ENCODE results near the gene FRMD8. TPM values are rescaled to one million over a fixed set of nuclear protein-coding genes. Genes with fewer than 3 reads are reported as not detected.
"Not testable (repeated sequence)": the region's sequence is repeated elsewhere in the genome, so short reads cannot be mapped to it uniquely, and the experiment has no call there.

Gene FRMD8
- total RNA-seq, 1 donor from 2014 or later = 121 TPM

DNA sequence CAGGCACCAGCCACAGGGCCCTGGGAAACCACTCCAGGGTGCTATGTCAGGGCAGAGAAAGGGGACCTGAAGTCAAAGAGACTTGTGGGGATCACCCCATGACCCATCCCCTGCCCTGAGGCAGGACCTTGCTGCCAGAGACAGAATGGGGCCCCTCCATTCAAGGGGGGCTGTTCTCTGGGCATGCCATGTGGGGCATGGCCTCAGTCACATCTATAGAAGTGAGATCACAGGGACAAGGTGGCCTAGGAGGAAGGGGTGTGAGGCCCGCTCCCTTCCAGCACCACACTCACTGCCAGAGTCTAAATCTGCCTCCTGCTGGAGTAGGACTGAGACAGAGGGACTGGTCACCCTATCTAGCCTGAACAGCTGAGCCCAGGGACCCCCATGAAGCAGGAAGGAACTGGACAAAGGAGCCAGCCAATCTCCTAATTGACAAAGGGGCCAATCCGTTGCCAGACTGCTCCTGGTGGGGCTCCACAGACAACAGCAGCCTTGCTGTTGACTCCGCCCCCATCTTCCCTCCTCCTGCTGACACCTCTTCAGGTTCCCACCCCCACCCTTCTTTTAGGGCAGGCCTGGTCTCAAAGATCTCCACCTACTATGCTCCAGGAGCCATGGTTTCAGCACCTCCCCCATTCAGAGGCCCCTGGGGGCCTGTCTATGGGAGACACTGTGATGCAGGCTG is 62.1 kb downstream of the FRMD8 start:
- DNase-seq (ENCODE audit: extremely low read depth, low read depth, low spot score) = no peak

DNA sequence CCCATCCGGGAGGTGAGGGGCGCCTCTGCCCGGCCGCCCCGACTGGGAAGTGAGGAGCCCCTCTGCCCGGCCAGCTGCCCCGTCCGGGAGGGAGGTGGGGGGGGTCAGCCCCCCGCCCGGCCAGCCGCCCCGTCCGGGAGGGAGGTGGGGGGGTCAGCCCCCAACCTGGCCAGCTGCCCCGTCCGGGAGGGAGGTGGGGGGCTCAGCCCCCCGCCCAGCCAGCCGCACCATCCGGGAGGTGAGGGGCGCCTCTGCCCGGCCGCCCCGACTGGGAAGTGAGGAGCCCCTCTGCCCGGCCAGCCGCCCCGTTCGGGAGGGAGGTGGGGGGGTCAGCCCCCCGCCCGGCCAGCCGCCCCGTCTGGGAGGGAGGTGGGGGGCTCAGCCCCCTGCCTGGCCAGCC is 64.9 kb downstream of the FRMD8 start:
- DNase-seq (ENCODE audit: extremely low read depth, low read depth, low spot score) = not testable (repeated sequence)

DNA sequence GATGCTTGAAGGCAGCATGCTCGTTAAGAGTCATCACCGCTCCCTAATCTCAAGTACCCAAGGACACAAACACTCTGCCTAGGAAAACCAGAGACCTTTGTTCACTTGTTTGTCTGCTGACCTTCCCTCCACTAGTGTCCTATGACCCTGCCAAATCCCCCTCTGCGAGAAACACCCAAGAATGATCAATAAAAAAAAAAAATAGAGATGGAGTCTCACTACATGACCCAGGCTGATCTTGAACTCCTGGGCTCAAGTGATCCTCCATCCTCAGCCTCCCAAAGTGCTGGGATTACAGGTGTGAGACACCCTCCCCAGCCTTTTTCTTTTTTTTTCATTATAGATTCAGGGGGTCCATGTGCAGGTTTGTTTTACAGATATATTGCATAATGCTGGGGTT is 65.8 kb downstream of the FRMD8 start:
- DNase-seq (ENCODE audit: extremely low read depth, low read depth, low spot score) = not testable (repeated sequence)

DNA sequence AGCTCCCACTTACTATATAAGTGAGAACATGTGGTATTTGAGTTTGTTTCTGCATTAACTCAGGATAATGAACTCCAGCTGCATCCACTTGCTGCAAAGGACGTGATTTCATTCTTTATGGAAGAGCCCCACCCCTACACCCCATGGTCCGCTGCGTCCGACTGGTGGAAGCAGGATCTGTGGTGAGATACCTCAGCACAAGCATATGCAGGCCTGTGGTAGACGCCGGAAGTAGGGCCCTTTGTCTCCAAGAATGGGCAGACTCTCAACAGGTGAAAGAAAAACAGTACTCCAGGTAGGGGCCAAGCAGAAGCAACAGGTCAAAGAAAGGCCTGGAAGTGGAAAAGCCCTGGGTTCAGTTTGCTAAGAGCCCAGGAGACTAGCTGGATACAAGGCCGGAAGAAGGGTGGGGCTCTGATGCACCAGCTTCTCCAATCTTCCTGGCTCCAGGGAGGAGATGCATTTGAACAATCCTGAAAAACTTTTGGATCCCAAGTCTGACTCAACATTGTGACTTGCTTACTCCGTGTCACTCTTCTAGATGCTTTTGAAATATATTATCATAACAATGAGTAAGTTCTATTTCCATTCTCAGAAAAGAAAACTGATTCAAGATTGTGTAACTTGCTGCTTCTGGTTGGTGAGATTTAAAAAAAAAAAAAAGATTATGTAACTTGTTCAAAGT is 66.5 kb downstream of the FRMD8 start:
- no peak for DNase-seq (ENCODE audit: extremely low read depth, low read depth, low spot score)

DNA sequence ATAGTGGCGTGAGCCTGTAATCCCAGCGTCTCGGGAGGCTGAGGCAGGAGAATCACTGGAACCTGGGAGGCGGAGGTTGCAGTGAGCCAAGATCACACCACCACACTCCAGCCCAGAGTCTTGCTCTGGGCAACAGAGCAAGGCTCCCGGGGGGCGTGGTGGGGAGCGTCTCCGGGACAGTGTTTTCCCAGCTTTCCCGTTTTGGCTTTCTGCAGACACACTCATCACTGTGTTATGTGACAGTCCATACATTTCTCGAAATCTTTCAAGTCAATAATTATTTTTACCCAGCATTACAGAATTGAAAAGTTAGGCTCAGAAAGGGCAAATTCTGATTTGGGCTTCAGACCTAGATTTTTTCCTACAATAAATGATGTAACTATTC is 67.9 kb downstream of the FRMD8 start:
- no peak for DNase-seq (ENCODE audit: extremely low read depth, low read depth, low spot score)

DNA sequence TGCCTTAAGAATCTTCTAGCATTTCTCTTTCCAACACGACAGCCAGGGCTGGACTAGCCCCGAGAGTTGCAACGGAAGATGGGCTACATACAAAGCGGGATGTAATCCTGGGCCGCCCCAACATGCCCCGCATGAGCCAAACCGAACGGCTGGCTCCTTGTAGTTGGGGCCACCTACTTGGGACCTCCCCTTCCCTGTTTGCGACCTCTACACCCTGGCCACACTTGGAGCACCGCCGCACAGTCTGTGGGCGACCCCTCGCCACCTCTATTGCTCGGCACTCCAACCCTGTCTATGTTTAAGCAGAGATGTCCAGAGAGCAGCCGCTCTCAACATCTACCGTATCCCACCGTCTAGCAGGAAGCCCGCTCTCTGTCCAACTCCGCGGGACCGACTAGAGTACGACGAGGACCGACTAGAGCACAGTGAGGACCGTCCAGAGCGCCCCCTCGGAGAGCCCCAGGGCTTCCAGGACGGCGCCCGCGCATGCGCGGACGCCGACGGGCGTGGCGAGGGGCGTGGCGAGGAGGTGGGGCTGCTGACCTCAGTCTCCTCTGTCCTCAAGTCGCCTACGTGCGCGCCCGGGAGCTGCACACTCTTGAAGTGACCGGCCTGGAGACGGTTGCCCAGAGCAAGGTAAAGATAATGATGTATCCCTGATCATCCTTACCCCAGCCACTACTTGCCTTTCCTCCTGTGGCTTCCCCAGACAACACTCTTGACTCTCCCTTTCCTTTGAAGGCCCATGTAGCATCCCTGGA is 68.4 kb downstream of the FRMD8 start:
- no peak for DNase-seq (ENCODE audit: extremely low read depth, low read depth, low spot score)

DNA sequence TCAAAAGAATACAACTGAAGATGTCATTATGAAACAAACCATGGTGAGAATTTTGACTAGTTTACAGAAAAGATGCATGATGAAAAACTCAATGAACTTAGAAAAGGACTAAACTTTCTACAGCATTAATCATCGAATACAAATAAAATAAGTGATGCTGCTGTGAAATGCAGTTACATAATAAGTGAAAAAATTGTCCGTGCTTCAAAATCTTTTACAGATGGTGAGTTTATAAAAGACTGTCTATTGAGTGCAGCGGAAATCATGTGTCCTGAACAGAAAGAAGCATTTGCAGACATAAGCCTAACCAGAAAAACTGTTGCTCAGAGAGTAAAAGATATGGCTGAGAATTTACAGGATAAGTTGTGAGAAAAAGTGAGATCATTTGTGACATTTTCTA is 70.0 kb downstream of the FRMD8 start:
- DNase-seq (ENCODE audit: extremely low read depth, low read depth, low spot score) = no peak

DNA sequence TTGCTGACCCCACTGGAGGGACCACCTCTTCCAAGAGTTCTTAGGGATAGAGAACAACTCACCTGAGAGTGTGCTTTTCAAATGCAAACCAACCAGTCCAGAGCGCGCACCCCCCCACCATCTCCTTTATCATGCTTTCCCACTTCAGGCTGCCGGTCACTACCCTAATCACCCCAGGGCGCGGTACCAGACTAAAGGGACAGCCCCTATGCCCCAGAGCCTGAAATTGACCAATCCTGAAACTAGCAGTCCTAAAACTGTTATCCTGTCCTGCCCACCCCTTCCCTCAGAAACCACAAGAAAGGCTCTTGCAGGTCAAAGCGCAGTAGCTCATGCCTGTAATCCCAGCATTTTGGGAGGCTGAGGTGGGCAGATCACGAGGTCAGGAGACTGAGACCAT is 73.1 kb downstream of the FRMD8 start:
- DNase-seq (ENCODE audit: extremely low read depth, low read depth, low spot score) = no peak

Other genes with a start within 250 kb of the FRMD8 start
- gene SPDYC, start 216.4 kb upstream of the FRMD8 start, total RNA-seq = not detected in 2 replicates
- 235 and 239 TPM in 2 replicates for gene CAPN1, start 204.7 kb upstream of the FRMD8 start, total RNA-seq
- 13.8 and 16.1 TPM in 2 replicates for gene POLA2, start 124.7 kb upstream of the FRMD8 start, total RNA-seq
- 48.0 and 56.5 TPM in 2 replicates for gene CDC42EP2, start 71.8 kb upstream of the FRMD8 start, total RNA-seq
- gene DPF2, start 52.8 kb upstream of the FRMD8 start, total RNA-seq = 40.9 and 52.2 TPM in 2 replicates
- 0.41 TPM in 1 of 2 replicates, not detected in the other for gene TIGD3, start 31.9 kb upstream of the FRMD8 start, total RNA-seq
- 2.0 and 3.5 TPM in 2 replicates for gene SLC25A45, start 4.0 kb upstream of the FRMD8 start, total RNA-seq
- gene NEAT1, start 36.2 kb downstream of the FRMD8 start, total RNA-seq = 125 and 425 TPM in 2 replicates
- 3,312 and 7,796 TPM in 2 replicates for gene MALAT1, start 112.4 kb downstream of the FRMD8 start, total RNA-seq
- 94.4 and 104 TPM in 2 replicates for gene SCYL1, start 138.4 kb downstream of the FRMD8 start, total RNA-seq
- 104 and 131 TPM in 2 replicates for gene LTBP3, start 171.7 kb downstream of the FRMD8 start, total RNA-seq
- gene ZNRD2, start 183.8 kb downstream of the FRMD8 start, total RNA-seq = 59.4 and 66.4 TPM in 2 replicates
- gene FAM89B, start 185.9 kb downstream of the FRMD8 start, total RNA-seq = 63.6 and 90.4 TPM in 2 replicates
- gene EHBP1L1, start 189.4 kb downstream of the FRMD8 start, total RNA-seq = 24.4 and 27.8 TPM in 2 replicates
- 0.58 TPM in 1 of 2 replicates, not detected in the other for gene KCNK7, start 209.2 kb downstream of the FRMD8 start, total RNA-seq
- gene MAP3K11, start 227.6 kb downstream of the FRMD8 start, total RNA-seq = 100 and 181 TPM in 2 replicates
- gene PCNX3, start 229.1 kb downstream of the FRMD8 start, total RNA-seq = 51.0 and 67.8 TPM in 2 replicates